Measurements from ENCODE around the gene PRKCE. TPM values are rescaled to one million over a fixed set of nuclear protein-coding genes. Genes with fewer than 3 reads are reported as not detected.

The PRKCE gene
- total RNA-seq, 1 experiment from 2014 or later: 1.3 TPM

- no peak overlapping the region for H3K14ac ChIP-seq (ENCODE audit: insufficient read depth, low read length)
- no peak for TF ChIP-seq CTCF (conservative IDR thresholded peaks at IDR 0.05)
- no peak overlapping the region for H2BK5ac ChIP-seq (ENCODE audit: insufficient read length, low read length)
- no peak overlapping the region for H3T11ph ChIP-seq (ENCODE audit: low read length)
- no peaks in the 10 kb centered on the region for H3K23me2 ChIP-seq (ENCODE audit: insufficient read length, low read depth, low read length, poor library complexity, severe bottlenecking)
- no peak overlapping the region for H3K27ac ChIP-seq (ENCODE audit: insufficient read length, low read depth, low read length)
- no peaks in the 10 kb centered on the region for H3K79me2 ChIP-seq (ENCODE audit: insufficient read depth, low read length)
- no peak overlapping the region for H4K91ac ChIP-seq (ENCODE audit: insufficient read length, low read depth, low read length)
- H3K4ac ChIP-seq (ENCODE audit: low read depth, low read length): no peak overlapping the region
- no peaks in the 10 kb centered on the region for H3K27me3 ChIP-seq (ENCODE audit: insufficient read depth, low read length)
- H2BK20ac ChIP-seq (ENCODE audit: low read depth, low read length, poor library complexity, severe bottlenecking): no peak overlapping the region
- no peak overlapping the region for H2AFZ ChIP-seq (ENCODE audit: low read length)
- H3K9ac ChIP-seq (ENCODE audit: extremely low read depth, insufficient read length, low read length): no peak overlapping the region
- no peaks in the 10 kb centered on the region for H4K20me1 ChIP-seq (ENCODE audit: control insufficient read depth, insufficient read depth, insufficient read length)
- peaks cover 4 to 6% of the 10 kb centered on the region in 2 experiments; a peak in 3 of 4 replicates for H3K4me1 Mint-ChIP-seq
- peaks cover 0 to 10% (median 2%) of the 10 kb centered on the region in 3 experiments; a peak in 4 of 7 replicates for H3K36me3 Mint-ChIP-seq (ENCODE audit: insufficient read depth in 1 of 3, low read depth in 3 of 3)
- peaks cover 5% of the 10 kb centered on the region for H3K27me3 Mint-ChIP-seq (ENCODE audit: low read depth)
- no peak overlapping the region for H2AK5ac ChIP-seq (ENCODE audit: insufficient read length, low read length)
- H3K18ac ChIP-seq (ENCODE audit: insufficient read length, low read depth, low read length): no peak overlapping the region
- no peak overlapping the region for H3K4me2 ChIP-seq (ENCODE audit: insufficient read depth, insufficient read length, low read length)
- H2BK12ac ChIP-seq (ENCODE audit: insufficient read length, low read depth, low read length): no peak overlapping the region
- H3K23ac ChIP-seq (ENCODE audit: insufficient read length, low read depth, low read length): no peak overlapping the region
- no peaks in the 10 kb centered on the region for H3K4me1 ChIP-seq (ENCODE audit: insufficient read depth, low read length)
- no peaks in the 10 kb centered on the region for H3K9me3 ChIP-seq (ENCODE audit: control insufficient read depth, low read depth, low read length)
- H3K27ac Mint-ChIP-seq: no peak overlapping the region
- no CpG with 5 or more reads among the region's 8 CpGs for WGBS (ENCODE audit: extremely low coverage, insufficient read length, low lambda C conversion rate)
- H3K9me3 Mint-ChIP-seq: peaks cover 10 to 11% of the 10 kb centered on the region in 2 experiments
- no peak for DNase-seq
- H3K79me1 ChIP-seq (ENCODE audit: insufficient read depth, low read depth, low read length, poor library complexity, severe bottlenecking): no peaks in the 10 kb centered on the region
- H4K8ac ChIP-seq (replicated peaks; ENCODE audit: insufficient read length, low read depth, low read length): no peak overlapping the region
- no peak overlapping the region for H2BK120ac ChIP-seq (ENCODE audit: low read depth, low read length, poor library complexity, severe bottlenecking)
- no peak overlapping the region for H2BK15ac ChIP-seq (ENCODE audit: low read depth, low read length)
- no peak overlapping the region for H3K4me3 Mint-ChIP-seq
- H4K5ac ChIP-seq (ENCODE audit: insufficient read length, low read depth, low read length): no peak overlapping the region
- H3K56ac ChIP-seq (ENCODE audit: insufficient read length, low read depth, low read length): no peak overlapping the region
Measured at GRCh38 chr2:45748239-45748638, 96.8 kb downstream of the PRKCE start.
